Measurements from ENCODE around the gene GRIK4. TPM values are rescaled to one million over a fixed set of nuclear protein-coding genes. Genes with fewer than 3 reads are reported as not detected.

GRIK4 gene
- total and polyA plus RNA-seq, 2 donors (not counting 3 experiments of a cell fraction or from before 2014, with no cell fraction given), result 0.81 to 1.6 TPM

- BruUV-seq (replicated peaks), result no TSS peak
- ChIA-PET POLR2A (no interaction called here), CTCF (interaction anchor here (1.2 kb wide), 1 partner anchor 32 kb away, joined by 3 read pairs; no protein-coding TSS in a partner anchor)
- Histone ChIP-seq H3K9me3 (replicated peaks; ENCODE audit: control insufficient read depth, insufficient read depth, low read length) (no peaks in the 10 kb centered on the region), H3K27ac (ENCODE audit: insufficient read depth, low read depth, low read length) (no peak overlapping the region), H2AFZ (ENCODE audit: low read depth, low read length) (no peak overlapping the region), H3K27me3 (ENCODE audit: control insufficient read depth in 2 of 2, insufficient read depth in 2 of 2, low read length in 2 of 2) (no peaks in the 10 kb centered on the region), H3K36me3 (ENCODE audit: control insufficient read depth in 2 of 2, extremely low read depth in 1 of 2, insufficient read depth in 2 of 2, low read length in 2 of 2) (no peaks in the 10 kb centered on the region), H3K9ac (replicated peaks; ENCODE audit: extremely low read depth, insufficient read depth, low read length) (no peak overlapping the region), H3K4me2 (ENCODE audit: insufficient read depth, low read length) (no peak overlapping the region), H3K4me1 (ENCODE audit: control insufficient read depth, extremely low read depth, insufficient read depth, low read length) (peaks cover 29% of the 10 kb centered on the region), H3K79me2 (ENCODE audit: control insufficient read depth, insufficient read depth, low read length) (no peaks in the 10 kb centered on the region), H3K9me1 (replicated peaks; ENCODE audit: control insufficient read depth, extremely low read depth, insufficient read depth, low read length) (no peaks in the 10 kb centered on the region), H4K20me1 (replicated peaks; ENCODE audit: control insufficient read depth, extremely low read depth, insufficient read depth, low read length) (no peaks in the 10 kb centered on the region), H3K4me3 (replicated peaks in 1 of 3; ENCODE audit: insufficient read depth in 1 of 3, low read depth in 1 of 3, low read length in 3 of 3) (no peak overlapping the region)
- TF ChIP-seq POLR2AphosphoS5 (IDR thresholded peaks at IDR 0.05; ENCODE audit: insufficient read depth, low read depth, low read length) (no peak), MYC (IDR thresholded peaks at IDR 0.05; ENCODE audit: low read depth, low read length) (no peak), GATA2 (IDR thresholded peaks at IDR 0.05; ENCODE audit: insufficient read depth, insufficient read length, low read depth, low read length) (no peak), FOS (IDR thresholded peaks at IDR 0.05; ENCODE audit: borderline replicate concordance, insufficient read depth, low read length) (no peak), EZH2 (IDR thresholded peaks at IDR 0.05; ENCODE audit: borderline replicate concordance, low read depth, low read length, severe bottlenecking) (no peak), POLR2A (IDR thresholded peaks at IDR 0.05; ENCODE audit: low read depth, low read length) (no peak), JUN (IDR thresholded peaks at IDR 0.05; ENCODE audit: borderline replicate concordance, insufficient read depth, insufficient read length, low read depth) (no peak), CTCF (IDR thresholded peaks at IDR 0.05; ENCODE audit: extremely low read depth in 1 of 2, insufficient read depth in 1 of 2, low read depth in 1 of 2, low read length in 2 of 2) (no peak)
- TF ChIP-seq, protein P1, sequence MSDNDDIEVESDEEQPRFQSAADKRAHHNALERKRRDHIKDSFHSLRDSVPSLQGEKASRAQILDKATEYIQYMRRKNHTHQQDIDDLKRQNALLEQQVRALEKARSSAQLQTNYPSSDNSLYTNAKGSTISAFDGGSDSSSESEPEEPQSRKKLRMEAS (IDR thresholded peaks at IDR 0.05; ENCODE audit: insufficient read depth, insufficient read length), result no peak
- FAIRE-seq (no peak), DNase-seq (ENCODE audit: low read depth, low spot score) (no peak)
- intact Hi-C loops (cut with micrococcal nuclease) (loop anchor here (10.0 kb wide), 1 partner anchor 560 kb away; the partner anchor contains the start of gene OAF), dilution Hi-C loops (cut with MboI; ENCODE audit: extremely low pct_ligation_motif_present, low sequenced_read_pairs) (no loop called here)
Measured at GRCh38 chr11:120774591-120775386, 263.2 kb downstream of the GRIK4 start.
